HL-60 (cell line): ENCODE measurements around the gene SORCS2.

Experiments used
- DNase-seq, 2 experiments: peaks; one replicate each; pipeline ENCODE4 v3.0.0-alpha.2; 2010 to 2020; ENCODE audit warnings: low read depth in 1 of 2, low spot score in 1 of 2
- H3K27ac ChIP-seq: fragments of 250-450 bp; sonication (Bioruptor Pico); replicated peaks from 2 replicates; pipeline ENCODE4 v1.5.1; 2020; ENCODE audit warnings: mild to moderate bottlenecking, moderate library complexity
- H3K27me3 ChIP-seq: fragments of 250-450 bp; sonication (Bioruptor Pico); 2 replicates; pipeline ENCODE4 v1.5.1; 2021; ENCODE audit warnings: mild to moderate bottlenecking, moderate library complexity; ENCODE audit not compliant: insufficient read depth, poor library complexity, severe bottlenecking
- H3K4me3 ChIP-seq: replicated peaks from 2 replicates; pipeline ENCODE4 v1.5.1; 2011; ENCODE audit warnings: mild to moderate bottlenecking, control low read depth, low read length; ENCODE audit not compliant: insufficient read depth
- CTCF ChIP-seq: IDR thresholded peaks from one replicate; pipeline ENCODE4 v1.5.1; 2011; ENCODE audit warnings: low read length, control low read depth, inconsistent platforms; ENCODE audit not compliant: insufficient read depth
- GABPA ChIP-seq: IDR thresholded peaks from 2 replicates; pipeline ENCODE4 v1.6.1; 2012; ENCODE audit warnings: low read depth
- POLR2AphosphoS5 ChIP-seq: IDR thresholded peaks from 2 replicates; pipeline ENCODE4 v1.6.1; 2012; ENCODE audit warnings: low read depth
- REST ChIP-seq: IDR thresholded peaks from 2 replicates; pipeline ENCODE4 v1.6.1; 2012; ENCODE audit warnings: low read depth; ENCODE audit not compliant: insufficient replicate concordance
- SPI1 ChIP-seq: IDR thresholded peaks from 2 replicates; pipeline ENCODE4 v1.6.1; 2012; ENCODE audit warnings: low read depth, mild to moderate bottlenecking, borderline replicate concordance

The SORCS2 gene

GRCh38 chr4:7672601-7673000 lies 480.3 kb downstream of the SORCS2 start:
- TF ChIP-seq REST, result no peak
- TF ChIP-seq CTCF, result no peak
- TF ChIP-seq POLR2AphosphoS5, result no peak
- TF ChIP-seq GABPA, result no peak
- no peak for TF ChIP-seq SPI1
- H3K27me3 ChIP-seq, result no peaks in the 10 kb centered on the region
- DNase-seq, result no peak
- no peak overlapping the region for H3K4me3 ChIP-seq
- H3K27ac ChIP-seq, result peak overlapping the region; percentile 50

- Histone ChIP-seq H3K27ac (peak overlapping the region; percentile 50), H3K4me3 (no peak overlapping the region), H3K27me3 (no peaks in the 10 kb centered on the region)
- DNase-seq, result peak; percentile 4 to 76
- no peak for TF ChIP-seq POLR2AphosphoS5
- no peak for TF ChIP-seq REST
- TF ChIP-seq GABPA, result no peak
- no peak for TF ChIP-seq SPI1
- no peak for TF ChIP-seq CTCF
Observed at GRCh38 chr4:7673121-7673520, 480.8 kb downstream of the SORCS2 start.

- no peaks in the 10 kb centered on the region for H3K27me3 ChIP-seq
- DNase-seq, result no peak
- no peak for TF ChIP-seq REST
- TF ChIP-seq CTCF, result no peak
- no peak for TF ChIP-seq SPI1
- no peak for TF ChIP-seq POLR2AphosphoS5
- TF ChIP-seq GABPA, result no peak
Observed at GRCh38 chr4:7674706-7675105, 482.4 kb downstream of the SORCS2 start.

More at GRCh38 chr4:7674706-7675105, 482.4 kb downstream of the SORCS2 start:
- H3K4me3 ChIP-seq, result no peak overlapping the region
- no peak overlapping the region for H3K27ac ChIP-seq
